Hematopoietic multipotent progenitor cell treated with erythropoietin and hydrocortisone succinate and interleukin-3 and kit ligand, for 17 days (in vitro differentiated cells): ENCODE data around the gene COL8A2.

Experiments used
- DNase-seq: peaks from one replicate; pipeline ENCODE4 v3.0.0-alpha.2; 2015; ENCODE audit warnings: low spot score

COL8A2 gene

GRCh38 chr1:36051821-36052220 is 73.2 kb downstream of the COL8A2 start:
- DNase-seq: no peak
